ENCODE data around the gene ATP2B2. TPM values are rescaled to one million over a fixed set of nuclear protein-coding genes. Genes with fewer than 3 reads are reported as not detected.

The ATP2B2 gene
- total RNA-seq, 6 experiments from 2014 or later: 25.9 to 45.1 (median 35.1) TPM

DNA sequence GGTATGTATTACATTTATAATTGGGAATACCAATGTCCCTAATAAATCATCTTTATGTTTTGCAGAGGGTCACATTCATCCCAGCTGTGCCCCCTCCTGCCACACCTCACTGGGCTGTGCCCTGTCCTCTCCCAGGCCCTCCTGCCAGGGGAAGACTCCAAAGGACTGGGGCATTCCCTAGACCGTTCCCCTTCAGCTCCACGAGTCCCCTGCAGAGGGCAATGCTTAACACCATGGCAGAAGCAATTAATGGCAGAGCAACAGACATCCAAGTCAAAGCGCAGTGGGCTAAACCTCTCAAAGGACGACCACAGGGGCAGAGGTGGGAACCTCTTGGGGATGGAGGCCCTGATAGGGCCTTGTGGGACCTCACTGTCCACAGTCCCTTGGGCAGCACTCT lies 113.1 kb downstream of the ATP2B2 start:
- no peak overlapping the region for H3K27ac ChIP-seq
- no peak for ATAC-seq
- DNase-seq: no peak
- no peaks in the 10 kb centered on the region for H3K27me3 ChIP-seq
- intact Hi-C loops (cut with DNase I): no loop called here
- H3K4me3 ChIP-seq: no peak overlapping the region
- 77% methylated on average over 4 of the region's 4 CpGs for WGBS (ENCODE audit: insufficient coverage, low coverage, low lambda C conversion rate, missing lambda C conversion rate)
- H3K4me1 ChIP-seq: no peaks in the 10 kb centered on the region
- H3K36me3 ChIP-seq: peaks cover 0 to 26% (median 6%) of the 10 kb centered on the region in 4 donors
- no peaks in the 10 kb centered on the region for H3K9me3 ChIP-seq
- no peak for TF ChIP-seq POLR2A (IDR thresholded peaks at IDR 0.05)
- TF ChIP-seq, protein P1, sequence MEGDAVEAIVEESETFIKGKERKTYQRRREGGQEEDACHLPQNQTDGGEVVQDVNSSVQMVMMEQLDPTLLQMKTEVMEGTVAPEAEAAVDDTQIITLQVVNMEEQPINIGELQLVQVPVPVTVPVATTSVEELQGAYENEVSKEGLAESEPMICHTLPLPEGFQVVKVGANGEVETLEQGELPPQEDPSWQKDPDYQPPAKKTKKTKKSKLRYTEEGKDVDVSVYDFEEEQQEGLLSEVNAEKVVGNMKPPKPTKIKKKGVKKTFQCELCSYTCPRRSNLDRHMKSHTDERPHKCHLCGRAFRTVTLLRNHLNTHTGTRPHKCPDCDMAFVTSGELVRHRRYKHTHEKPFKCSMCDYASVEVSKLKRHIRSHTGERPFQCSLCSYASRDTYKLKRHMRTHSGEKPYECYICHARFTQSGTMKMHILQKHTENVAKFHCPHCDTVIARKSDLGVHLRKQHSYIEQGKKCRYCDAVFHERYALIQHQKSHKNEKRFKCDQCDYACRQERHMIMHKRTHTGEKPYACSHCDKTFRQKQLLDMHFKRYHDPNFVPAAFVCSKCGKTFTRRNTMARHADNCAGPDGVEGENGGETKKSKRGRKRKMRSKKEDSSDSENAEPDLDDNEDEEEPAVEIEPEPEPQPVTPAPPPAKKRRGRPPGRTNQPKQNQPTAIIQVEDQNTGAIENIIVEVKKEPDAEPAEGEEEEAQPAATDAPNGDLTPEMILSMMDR (IDR thresholded peaks at IDR 0.05): no peak

DNA sequence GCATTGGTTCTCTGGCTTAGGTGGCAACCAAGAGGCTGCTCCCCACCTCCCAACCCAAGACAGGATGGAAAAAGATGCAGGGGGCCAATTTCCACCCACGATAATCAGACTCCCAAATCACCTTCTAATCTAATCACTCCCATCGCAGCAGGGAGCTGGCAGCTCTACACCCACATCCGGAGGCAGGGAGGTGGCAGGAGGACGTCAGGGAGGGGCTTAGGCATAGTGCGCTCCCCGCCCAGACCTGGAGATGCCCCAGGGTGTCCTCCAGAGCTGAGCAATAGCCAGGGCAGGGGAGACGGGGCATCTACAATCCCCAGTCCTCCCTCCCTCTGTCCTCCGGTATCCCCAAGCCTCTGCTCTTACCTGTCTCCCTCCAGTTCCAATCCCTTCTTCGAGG lies 114.0 kb downstream of the ATP2B2 start:
- Histone ChIP-seq H3K36me3 (peaks cover 0 to 28% (median 6%) of the 10 kb centered on the region in 4 donors), H3K9me3 (no peaks in the 10 kb centered on the region)
- WGBS (ENCODE audit: insufficient coverage, low coverage, low lambda C conversion rate, missing lambda C conversion rate): 100% methylated on average over 1 of the region's 9 CpGs

DNA sequence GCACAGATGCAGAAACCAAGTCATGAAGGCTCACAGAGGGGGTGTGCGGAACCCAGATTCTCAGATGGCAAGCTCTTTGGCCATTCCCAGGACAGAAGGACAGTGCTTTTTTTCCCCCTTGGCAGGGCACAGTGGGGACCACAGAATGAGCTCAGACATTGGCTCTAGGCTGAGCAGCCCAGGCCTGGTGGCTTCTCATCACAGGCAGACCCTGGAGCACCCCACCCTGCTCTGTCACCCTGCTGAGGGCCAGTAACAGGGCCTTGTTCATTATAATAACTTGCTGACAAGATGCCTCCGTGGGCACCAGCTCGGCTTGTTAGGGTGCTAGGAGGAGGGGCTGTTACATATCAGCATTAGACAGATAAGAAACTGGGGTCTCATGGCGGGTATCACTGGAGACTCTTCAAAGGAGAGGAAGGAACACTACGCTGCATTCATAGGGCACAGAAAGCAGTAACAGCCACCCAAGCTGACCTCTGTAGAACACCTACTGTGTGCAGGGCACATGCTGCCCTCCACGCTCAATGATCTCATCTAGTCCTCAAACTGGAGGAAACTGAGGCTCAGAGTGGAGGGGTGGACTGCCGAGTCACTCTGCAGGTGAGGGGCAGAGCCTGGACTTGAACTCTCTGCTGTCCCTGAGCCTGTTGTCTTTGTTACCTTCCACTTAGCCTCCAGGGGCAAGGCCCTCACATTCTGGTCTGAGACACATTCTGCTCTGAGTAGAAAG lies 114.6 kb downstream of the ATP2B2 start:
- DNase-seq (no peak), ATAC-seq (no peak)
- no peaks in the 10 kb centered on the region for H3K9me3 ChIP-seq
- H3K27me3 ChIP-seq: no peaks in the 10 kb centered on the region
- no peak overlapping the region for H3K4me3 ChIP-seq
- 95% methylated on average over 4 of the region's 7 CpGs for WGBS (ENCODE audit: insufficient coverage, low coverage, low lambda C conversion rate, missing lambda C conversion rate)
- intact Hi-C loops (cut with DNase I): no loop called here
- no peak for TF ChIP-seq POLR2A (IDR thresholded peaks at IDR 0.05)
- TF ChIP-seq, protein P1 (IDR thresholded peaks at IDR 0.05): no peak
- H3K27ac ChIP-seq: no peak overlapping the region
- peaks cover 0 to 30% (median 6%) of the 10 kb centered on the region in 4 donors for H3K36me3 ChIP-seq
- no peaks in the 10 kb centered on the region for H3K4me1 ChIP-seq

More for the DNA sequence above, 114.0 kb downstream of the ATP2B2 start:
- ATAC-seq (no peak), DNase-seq (no peak)
- H3K27ac ChIP-seq: no peak overlapping the region
- no peak for TF ChIP-seq POLR2A (IDR thresholded peaks at IDR 0.05)
- TF ChIP-seq, protein P1 (IDR thresholded peaks at IDR 0.05): no peak
- intact Hi-C loops (cut with DNase I): no loop called here
- no peaks in the 10 kb centered on the region for H3K27me3 ChIP-seq
- H3K4me3 ChIP-seq: no peak overlapping the region
- H3K4me1 ChIP-seq: no peaks in the 10 kb centered on the region

DNA sequence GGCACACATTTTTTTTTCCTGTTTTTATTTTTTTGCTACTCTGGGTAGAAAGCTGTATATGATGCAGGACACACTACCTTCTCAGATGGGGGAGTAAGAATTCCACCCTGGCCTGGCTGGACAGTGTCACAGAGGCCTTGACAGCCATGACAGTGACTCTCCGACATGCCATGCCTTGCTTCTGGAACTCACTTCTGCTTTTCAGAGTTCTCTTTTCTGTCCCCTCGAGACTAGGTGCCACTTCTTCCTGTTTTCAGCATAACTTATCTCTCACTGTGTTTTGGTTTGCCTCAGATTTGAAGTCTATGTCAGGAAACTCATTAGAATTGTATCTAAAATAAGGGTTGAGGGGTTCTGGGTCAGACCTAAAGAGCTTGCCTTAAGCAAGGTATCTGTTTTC lies 115.4 kb downstream of the ATP2B2 start:
- DNase-seq (no peak), ATAC-seq (peak in 1 of 4 donors; percentile 52)
- no peak overlapping the region for H3K4me3 ChIP-seq
- no peak overlapping the region for H3K27ac ChIP-seq
- 53% methylated on average over 2 of the region's 2 CpGs for WGBS (ENCODE audit: insufficient coverage, low coverage, low lambda C conversion rate, missing lambda C conversion rate)
- TF ChIP-seq, protein P1 (IDR thresholded peaks at IDR 0.05): no peak
- TF ChIP-seq POLR2A (IDR thresholded peaks at IDR 0.05): no peak
- H3K4me1 ChIP-seq: no peaks in the 10 kb centered on the region
- H3K9me3 ChIP-seq: no peaks in the 10 kb centered on the region
- peaks cover 0 to 27% (median 5%) of the 10 kb centered on the region in 4 donors for H3K36me3 ChIP-seq
- intact Hi-C loops (cut with DNase I): no loop called here
- no peaks in the 10 kb centered on the region for H3K27me3 ChIP-seq

Measured in right lobe of liver (tissue), 6 donors.